Measurements from ENCODE around the gene TPP1.

TPP1 gene

DNA sequence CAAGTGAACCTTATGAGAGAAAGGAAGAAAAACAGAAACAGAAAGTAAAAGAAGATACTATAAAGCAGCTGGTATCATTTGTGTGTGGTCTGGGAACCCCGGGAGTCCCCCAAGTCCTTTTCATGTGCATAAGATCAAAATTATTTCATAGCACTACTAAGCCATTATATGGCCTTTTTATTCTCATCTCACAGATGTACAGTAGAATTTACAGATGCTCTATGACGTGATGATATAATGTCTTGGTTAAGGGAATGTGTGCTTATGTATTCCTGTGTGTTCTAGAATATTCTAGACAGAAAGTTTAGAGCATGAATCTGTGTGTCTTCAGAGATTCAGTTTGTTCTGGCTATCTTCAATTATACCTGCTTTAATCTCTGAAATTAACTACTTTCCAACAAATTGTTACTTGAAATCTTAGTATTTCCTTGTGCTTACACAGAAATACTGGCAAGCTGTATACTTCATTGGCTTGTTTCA is 8.6 kb upstream of the TPP1 start:
- DNase-seq: peak; percentile 53

DNA sequence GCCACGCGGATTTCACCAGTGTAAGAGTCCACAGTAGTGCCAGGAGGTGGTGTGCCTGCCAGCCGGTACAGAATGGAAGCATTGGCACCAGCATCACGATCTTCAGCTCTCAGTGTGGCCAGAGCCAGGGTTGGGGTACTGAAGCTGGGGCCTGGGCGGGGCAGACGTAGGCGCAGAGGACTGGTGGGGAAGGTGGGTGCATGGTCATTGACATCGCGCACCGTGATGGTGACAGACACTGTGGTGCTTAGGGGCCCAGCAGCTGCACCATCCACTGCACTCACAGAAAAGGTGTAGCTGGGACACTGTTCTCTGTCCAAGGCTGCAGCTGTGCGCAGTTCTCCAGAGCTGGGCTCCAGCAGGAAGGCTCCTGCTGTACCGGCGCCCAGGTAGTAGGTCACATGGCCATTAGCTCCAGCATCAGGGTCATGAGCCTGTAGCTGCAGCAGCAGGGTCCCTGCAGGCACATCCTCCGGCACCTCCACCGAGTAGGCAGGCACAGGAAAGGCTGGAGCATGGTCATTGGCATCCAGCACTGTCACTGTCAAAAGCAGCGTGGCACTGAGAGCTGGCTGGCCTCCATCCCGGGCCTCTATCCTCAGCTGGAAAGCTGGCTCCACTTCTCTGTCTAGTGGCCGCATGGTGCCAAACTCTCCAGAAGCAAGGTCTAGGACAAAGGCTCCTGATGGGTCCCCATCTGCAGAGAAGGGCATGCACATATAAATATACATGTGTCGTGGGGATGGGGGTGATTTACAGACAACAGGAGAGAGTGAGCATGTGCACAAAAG is 7.9 kb upstream of the TPP1 start:
- DNase-seq: no peak

DNA sequence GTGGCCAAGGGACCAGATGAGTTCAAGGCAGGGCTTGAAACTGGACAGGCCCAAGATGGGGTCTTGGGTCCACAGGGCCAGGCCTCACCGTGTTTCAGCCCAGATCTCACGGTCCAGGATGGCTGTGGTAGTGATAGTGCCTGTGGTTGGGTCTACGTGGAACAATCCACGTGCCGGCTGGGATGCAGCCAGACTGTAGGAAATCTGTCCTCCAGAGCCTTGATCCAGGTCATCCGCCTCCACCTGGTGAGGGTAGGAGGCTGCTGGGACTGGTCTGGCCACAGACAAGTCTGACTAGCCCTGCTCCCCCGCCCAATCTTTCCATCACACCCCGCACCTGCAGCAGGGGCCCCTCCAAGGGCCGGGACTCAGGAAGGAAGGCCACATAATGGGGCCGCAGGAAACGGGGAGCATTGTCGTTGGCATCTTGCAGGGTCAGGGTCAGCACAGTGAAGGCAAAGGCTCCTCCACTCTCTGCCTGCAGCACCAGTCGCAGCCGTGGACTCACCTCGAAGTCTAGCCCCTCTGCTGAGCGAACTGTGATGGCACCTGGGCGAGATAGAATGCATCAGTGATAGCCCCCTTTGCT is 6.7 kb upstream of the TPP1 start:
- DNase-seq: no peak

DNA sequence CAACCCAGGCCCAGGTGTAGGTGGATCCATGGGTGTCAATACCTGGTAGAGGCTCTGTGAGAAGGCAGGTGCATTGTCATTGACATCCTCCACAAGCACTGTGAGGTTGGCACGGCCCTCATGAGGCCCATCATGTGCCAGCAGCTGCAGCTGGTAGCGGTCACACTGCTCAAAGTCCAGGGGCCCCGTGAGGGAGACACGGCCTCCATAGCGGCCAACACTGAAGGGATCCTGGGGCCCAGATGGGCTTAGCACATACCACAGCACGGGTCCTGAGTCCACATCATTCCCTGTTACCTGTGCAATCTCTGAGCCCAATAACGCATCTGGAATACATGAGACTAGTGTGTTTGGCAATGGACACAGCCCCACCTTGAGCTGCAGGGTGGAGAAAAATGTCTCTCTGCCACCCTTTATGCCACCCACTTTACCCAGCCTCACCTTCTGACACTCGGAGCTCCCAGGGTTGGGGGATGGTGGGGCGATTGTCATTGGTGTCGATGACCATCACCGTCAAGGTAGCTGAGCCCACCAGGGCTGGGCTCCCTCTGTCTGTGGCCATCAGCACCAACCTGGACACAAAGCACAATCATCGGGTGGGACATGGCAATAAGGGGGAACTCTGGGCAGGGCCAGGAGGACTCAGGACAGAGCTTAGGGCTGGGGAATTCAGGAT is 6.1 kb upstream of the TPP1 start:
- no peak for DNase-seq

DNA sequence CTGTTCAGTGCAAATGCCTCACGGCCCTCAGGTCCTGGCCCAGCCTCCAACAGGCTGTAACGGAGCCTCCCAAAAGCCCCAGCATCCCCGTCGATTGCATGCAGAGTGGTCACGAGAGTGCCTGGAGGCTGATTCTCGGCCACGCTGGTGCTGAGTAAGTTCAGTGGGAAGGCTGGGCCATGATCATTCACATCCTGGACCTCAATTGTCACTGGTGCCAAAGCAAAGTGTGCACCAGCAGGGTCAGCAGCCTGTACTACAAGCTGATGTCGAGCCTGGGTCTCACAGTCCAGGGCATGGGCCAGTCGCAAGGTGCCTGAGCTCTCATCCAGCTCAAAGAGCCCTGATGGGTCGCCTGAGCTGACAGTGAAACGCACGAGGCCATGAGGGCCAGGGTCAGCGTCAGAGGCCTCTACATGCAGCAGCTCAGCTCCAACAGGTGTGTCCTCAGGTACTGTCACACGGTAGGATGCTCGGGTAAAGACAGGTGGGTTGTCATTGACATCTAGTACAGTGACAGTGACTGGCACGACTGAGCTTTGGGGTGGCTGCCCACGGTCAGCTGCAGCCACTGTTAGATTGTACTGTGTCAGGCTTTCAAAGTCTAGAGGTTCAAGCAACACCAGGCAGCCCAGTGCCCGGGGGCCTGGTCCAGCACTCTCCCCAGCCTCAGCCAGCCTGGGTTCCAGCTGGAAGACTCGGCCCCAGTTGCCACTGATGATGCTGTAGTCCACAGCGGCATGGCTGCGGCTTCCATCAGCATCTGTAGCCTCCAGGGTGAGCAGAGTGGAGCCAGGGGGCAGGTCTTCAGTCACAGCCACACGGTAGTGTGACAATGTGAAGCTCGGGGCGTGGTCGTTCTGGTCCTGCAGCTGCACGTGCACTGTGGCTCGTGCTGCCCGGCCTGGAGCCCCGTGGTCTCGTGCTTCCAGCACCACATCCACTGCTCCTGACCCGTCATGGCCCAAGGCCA is 4.5 kb upstream of the TPP1 start:
- DNase-seq: no peak

DNA sequence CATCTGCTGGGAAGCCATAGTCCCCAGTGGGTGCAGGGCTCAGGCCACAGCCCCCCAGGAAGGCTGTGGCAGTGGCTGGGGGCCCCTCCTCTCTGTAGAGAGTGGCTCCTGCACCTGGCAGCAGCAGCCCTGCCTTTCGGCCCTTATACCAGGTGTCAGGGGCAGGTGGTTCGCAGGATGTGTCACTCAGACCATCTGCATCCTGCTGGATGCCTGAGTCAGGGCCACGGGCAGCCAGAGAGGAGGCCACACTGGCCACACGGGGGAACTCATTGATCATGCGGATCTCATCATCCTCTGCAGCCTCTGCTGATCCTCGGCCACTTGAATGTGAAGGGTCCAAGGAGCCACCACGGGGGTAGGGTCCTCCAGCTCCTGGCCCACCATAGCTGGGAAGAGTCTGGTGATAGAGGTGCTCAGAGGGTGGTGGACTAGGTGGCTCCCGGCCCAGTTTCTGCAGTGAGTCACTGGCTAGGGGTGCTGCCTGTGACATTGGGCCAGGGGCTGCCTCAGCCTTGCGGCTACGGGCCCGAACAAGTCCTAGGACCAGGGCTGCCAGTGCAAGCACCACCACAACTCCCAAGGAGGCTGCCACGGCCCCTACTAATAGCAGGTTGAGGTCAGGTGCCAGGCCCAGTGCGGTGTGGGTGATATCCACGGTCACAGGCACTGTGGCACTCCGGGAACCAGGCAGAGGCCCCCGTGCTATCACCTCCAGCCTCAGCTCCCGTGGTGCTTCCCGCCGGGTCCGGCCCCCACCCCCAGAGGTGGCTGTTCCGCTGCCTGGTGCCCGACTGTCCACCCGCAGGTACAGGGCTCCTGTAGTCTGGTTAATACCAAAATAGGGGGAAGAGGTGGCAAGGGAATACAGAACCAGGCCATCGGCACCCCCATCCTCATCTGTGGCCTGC is 3.3 kb upstream of the TPP1 start:
- no peak for DNase-seq

DNA sequence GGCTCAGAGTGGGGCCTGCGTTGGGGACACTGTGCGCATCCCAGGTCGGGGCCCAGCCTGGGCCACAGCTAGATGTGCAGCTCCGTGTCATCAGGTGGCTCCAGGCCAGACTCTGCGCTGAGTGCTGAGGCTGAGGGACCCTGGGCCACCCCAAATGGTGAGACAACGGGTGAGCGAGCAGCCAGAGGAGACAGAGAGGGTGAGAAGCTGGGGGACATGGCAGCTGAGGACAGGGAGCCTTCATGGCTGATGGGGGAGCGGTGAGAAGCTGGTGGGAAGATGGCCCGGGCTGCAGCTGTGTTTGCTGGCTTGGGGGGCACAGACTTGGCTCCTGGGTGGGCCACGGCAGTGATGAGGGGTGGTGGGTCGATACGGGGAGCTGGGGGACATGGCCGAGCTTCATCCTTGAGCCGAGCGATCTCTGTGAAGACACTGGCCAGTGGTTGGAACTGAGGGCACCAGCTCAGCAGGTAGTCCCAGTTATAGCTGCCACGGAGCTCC is 2.5 kb upstream of the TPP1 start:
- DNase-seq: no peak

DNA sequence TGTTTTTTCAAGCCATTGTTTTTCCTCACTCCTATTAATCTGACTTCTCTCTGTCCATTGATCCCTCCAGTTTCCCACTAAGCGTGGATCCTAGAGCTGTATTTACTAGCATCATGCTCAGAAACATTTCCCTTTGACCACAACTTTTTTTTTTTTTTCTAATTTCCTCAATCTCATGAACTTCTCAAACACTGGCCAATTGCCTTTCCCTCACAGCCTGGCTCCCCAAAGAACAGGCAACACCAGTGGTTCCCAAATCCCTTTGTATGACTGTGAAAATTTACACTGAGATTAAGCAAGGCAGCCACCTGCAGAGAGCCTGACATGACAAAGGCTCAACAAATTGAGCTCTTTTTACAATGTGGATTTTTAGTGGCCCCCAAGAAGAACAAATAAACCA is 1.4 kb upstream of the TPP1 start:
- no peak for DNase-seq

DNA sequence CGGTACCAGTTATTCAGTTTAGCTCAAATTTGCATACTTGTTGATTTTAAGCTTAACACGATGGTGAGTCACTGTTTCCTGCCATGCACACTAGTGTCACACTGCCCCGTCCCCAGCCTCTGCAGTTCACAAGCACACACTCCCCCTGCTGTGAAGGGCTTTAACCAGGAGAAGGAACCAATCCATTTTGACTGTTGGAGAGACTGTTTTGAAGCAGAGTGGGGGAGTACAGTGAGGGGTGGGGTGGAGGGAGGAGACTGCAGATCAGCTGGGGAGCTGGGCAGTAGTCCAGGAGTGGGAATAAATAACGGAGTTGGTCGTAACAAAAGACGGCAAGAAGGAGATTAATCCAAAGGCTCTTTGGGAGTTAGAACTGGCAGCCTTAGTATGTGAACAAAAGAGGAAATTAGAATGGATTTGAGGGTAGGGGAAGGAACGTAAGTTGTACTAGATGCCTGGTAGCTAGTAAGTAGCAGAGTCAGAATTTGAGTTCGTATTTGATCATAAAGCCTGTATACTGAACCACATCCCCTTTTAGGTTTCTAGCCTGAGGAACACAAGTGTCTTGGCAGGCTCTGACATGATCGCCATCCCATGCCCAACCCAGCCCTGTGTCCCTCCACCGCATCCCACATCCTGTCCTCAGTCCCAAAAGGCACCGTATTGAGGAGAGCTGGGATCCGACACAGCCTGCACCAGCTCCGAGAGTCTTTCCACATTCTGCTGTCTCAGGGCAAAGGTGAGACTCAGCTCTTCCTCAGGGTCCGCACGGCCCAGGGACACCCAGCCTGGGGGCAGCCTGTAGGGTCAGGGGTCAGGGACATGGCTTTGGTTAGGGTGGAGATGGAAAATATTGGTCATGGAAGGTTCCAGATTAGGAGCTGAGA is 862 bp downstream of the TPP1 start:
- peak; percentile 79 for DNase-seq

DNA sequence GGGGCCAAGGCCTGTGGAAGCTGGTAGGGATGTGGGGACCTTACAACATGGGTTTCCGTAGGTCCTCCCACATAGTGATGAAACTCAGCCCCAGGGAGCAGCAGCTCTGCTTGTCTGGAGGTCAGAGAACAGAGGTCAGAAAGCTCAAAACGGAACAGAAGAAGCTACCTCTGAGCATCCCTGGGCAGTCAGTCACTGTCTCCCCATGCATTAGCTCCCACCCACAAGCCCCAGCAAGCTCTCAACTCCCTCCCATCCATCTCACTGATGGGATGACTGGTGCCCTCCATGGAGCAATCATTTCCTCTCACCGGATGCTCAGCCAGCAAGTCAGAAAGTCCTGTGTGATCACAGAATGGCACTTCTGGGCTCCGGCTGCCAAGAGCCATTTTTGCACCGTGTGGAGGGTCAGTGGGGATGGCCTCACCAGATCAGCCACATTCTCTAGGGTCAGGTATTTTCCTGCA is 1.9 kb downstream of the TPP1 start:
- DNase-seq: no peak

DNA sequence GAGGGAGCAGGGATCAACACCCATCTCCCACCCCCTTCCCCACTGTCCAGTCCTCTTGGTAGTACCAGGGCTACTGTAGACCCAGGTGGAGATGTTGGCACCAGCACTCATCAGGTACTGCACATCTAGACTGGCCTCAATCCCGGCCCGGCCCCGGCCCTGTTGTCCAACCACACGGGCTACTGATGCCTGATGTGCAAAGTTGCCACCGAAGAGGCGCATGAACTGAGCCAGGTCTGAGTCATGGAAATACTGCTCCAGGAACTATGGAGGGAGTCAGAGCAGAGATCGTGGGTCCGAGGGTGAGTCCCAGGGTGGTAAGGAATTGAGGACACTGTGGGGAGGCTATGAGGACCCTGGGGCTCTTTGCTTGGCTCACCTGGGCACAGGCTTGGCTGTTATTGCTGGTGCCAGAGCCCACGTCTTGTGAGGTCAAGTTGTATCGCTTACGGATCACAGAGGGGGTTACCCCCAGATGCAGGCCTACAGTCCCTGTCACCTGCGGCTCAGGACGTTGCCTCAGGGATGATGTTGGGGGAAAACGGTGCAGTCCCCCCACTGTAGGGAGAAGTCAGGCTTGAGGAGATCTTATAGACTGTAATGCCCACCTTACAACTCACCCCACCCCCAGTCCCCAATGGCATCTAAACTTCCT is 2.5 kb downstream of the TPP1 start:
- DNase-seq: no peak

DNA sequence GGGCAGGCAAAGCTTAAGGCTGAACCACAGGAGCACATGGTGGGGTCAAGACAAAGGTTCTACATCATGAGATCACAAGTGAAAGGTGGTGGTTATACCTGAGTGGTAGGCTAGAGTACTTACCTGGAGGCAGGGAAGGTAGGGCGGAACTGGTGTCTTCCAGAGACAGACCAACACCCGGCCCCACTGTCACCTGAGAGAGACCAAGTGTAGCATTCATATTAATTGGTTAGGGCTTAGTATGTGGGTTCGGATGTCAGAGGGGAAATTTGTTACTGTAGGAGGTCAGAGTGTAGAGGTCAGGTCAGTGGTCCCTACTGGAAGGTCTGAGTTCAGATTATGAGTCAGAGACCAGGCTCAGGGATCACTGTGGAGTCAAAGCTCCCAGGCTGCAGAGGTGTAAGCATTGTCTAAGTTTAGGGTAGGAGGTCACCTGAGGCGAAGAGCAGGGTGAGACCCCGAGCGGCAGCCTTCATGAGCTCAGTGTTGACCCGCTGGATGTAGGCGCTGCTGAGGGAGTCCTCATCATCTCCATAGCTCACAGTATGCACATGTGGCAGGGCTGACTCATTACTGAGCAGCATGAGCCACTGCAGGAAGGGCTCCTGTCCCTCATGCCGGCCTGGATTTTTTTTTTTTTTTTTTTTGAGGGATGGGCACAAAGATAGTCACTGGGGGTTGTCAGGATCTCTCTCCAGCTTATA is 3.2 kb downstream of the TPP1 start:
- DNase-seq: no peak

DNA sequence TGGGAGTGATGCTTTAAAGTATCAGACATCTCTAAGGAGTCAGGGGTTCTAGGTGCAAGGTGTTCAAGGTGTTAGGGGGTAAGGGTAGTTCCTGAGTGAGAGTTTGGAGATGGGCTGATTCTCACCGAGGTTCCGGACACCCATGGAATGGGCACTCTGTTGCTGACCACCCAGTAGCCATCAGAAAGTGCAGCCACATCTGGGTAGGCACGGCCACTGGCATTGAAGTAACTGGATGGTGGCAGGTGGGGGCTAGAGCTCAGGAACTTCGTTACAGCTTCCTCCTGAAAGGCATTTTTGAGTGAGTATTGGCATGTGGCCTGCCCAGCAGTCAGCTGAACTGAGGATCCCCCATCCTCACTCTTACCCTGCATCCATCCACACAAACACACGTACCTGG is 4.2 kb downstream of the TPP1 start:
- no peak for DNase-seq

DNA sequence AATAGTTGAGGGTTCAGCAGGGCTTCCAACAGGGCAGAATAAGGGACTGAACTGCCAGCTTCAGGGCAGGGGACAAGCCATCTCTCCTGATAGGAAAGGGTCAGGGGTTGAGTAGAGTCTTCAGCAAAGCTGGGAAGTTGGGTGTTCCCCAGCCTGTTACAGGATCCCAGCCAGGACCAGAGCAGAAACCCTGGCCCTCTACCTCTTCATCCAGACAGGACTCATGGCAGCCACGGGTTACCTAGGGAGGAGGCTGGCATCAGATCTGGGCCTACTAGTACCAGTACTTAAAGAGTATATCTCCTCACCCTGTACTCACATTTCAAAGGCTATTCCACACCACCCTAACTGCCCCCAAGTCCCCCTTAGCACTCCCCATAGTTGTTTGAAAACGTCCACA is 4.8 kb downstream of the TPP1 start:
- DNase-seq: no peak

DNA sequence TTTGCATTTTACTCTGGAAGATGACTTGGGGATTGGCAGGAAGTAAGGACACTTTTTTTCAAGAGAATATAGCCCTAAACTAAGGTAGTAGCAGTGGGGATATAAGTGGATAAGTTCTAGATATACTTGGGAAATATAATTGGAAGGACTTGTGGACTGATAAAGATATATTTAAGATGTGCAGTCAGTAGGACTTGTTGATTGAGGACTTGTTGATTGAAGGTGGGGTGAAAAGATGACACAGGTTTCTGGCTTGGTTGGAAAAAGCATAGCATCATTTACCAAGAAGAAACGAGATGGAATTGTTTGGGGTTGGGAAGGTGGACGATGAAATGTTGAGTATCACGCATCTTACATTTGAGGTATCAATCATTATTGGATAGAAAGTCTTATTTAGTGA is 5.7 kb downstream of the TPP1 start:
- no peak for DNase-seq

DNA sequence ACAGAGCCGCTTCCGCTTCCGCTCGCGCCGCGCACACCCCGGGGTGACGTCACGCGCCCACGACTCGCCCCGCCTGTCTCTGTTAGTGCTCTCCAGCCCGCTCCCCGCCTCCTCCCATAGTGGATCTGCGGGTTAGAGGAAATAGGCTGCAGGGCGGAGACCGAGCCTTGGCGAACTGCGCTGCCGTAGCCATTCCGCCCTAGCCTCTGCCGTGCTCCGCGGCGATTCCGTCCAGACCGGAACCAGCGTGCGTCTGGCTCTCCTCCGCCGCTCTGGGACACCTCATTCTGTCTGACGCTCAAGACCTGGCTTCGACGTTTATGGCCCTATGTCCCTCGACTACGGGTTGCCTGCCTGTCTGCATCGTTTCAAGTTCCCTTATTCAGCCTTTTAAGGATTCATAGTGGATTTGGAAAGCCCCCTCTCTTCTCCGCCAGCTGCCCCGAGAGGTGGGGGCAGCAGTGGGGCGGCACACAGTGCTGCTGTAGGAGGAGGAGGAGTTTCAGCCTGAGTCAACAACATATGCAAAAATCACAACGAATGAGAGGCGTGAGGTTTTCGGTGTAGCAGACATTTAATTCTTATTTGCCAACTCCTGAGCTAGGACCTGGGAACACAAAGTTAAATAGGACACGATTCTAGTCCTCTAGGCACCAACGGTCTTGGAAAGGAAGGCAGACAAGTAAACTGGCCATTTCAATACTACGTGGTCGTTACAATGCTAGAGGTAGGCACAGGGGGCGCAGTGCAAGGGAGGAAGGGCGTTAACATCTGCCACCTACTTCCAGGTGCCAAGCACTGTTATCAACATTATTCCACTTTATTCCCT is 6.8 kb downstream of the TPP1 start, which contains the start of gene TAF10:
Gene TAF10 (minus strand): TSS at position 4 of the 829 bp plus-strand sequence. CDS start 27 bp downstream, outside the sequence.
- DNase-seq: peak; percentile 96

DNA sequence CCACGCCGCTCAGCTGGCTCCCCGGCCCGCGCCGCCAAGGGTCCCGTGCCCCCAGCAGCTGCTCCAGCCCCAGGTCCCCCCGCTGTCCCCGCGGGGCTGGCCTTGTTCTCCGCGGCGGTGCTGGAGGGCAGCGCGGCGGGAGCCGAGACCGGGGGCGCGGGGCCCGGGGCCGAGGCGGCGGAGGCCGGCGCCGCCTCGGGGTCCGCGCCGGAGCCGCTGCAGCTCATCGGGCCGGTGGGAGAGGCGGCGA is 7.3 kb downstream of the TPP1 start:
- DNase-seq: no peak

Measured in CD4-positive, alpha-beta T cell treated with Interleukin-10 for 1 hour (primary cell).